ENCODE data around the gene TEX11. TPM values are rescaled to one million over a fixed set of nuclear protein-coding genes. Genes with fewer than 3 reads are reported as not detected.
"Not testable (repeated sequence)": the region's sequence is repeated elsewhere in the genome, so short reads cannot be mapped to it uniquely, and the experiment has no call there.

The TEX11 gene
- total RNA-seq, 1 donor from 2014 or later: not detected

DNA sequence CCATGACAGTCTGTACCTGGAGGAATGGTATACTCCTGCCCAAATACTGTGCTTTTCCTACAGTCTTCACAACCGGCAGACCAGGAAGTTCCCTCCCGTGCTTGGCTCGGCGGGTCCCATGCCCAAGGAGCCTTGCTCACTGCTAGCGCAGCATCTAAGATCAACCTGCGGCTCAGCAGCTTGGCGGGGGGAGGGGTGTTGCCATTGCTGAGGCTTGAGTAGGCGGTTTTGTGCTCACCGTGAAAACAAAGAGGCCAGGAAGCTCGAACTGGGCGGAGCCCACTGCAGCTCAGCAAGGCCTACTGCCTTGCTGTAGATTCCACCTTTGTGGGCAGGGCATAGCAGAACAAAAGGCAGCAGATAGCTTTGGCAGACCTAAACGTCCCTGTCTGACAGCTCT lies 152.7 kb downstream of the TEX11 start:
- no peak for DNase-seq (ENCODE audit: low read depth)
- no peak for FAIRE-seq
- no peaks in the 10 kb centered on the region for H3K36me3 Mint-ChIP-seq (ENCODE audit: low read depth, unreplicated experiment)
- H3K27me3 Mint-ChIP-seq (ENCODE audit: low read depth, unreplicated experiment): peaks cover 3% of the 10 kb centered on the region
- H3K4me1 Mint-ChIP-seq (ENCODE audit: low read depth, unreplicated experiment): no peaks in the 10 kb centered on the region
- no peaks in the 10 kb centered on the region for H3K36me3 ChIP-seq (ENCODE audit: insufficient read depth, low read length)
- H3K9me3 Mint-ChIP-seq (ENCODE audit: unreplicated experiment): peaks cover 5% of the 10 kb centered on the region
- H3K4me3 ChIP-seq (ENCODE audit: insufficient read depth, low read depth, low read length): no peak overlapping the region
- no peaks in the 10 kb centered on the region for H3K4me1 ChIP-seq (ENCODE audit: insufficient read depth, low read length)
- no peak overlapping the region for H2AFZ ChIP-seq (ENCODE audit: low read depth, low read length)
- H3K79me2 ChIP-seq (ENCODE audit: insufficient read depth, low read length): no peaks in the 10 kb centered on the region
- H3K27me3 ChIP-seq (ENCODE audit: insufficient read depth, low read length): no peaks in the 10 kb centered on the region
- no peak overlapping the region for H3K27ac Mint-ChIP-seq (ENCODE audit: unreplicated experiment)
- H3K4me2 ChIP-seq (ENCODE audit: low read length): no peak overlapping the region
- no peaks in the 10 kb centered on the region for H4K20me1 ChIP-seq (ENCODE audit: insufficient read depth, low read length)
- TF ChIP-seq EZH2 (IDR thresholded peaks at IDR 0.05; ENCODE audit: insufficient read depth, low read length): no peak
- TF ChIP-seq, protein P1, sequence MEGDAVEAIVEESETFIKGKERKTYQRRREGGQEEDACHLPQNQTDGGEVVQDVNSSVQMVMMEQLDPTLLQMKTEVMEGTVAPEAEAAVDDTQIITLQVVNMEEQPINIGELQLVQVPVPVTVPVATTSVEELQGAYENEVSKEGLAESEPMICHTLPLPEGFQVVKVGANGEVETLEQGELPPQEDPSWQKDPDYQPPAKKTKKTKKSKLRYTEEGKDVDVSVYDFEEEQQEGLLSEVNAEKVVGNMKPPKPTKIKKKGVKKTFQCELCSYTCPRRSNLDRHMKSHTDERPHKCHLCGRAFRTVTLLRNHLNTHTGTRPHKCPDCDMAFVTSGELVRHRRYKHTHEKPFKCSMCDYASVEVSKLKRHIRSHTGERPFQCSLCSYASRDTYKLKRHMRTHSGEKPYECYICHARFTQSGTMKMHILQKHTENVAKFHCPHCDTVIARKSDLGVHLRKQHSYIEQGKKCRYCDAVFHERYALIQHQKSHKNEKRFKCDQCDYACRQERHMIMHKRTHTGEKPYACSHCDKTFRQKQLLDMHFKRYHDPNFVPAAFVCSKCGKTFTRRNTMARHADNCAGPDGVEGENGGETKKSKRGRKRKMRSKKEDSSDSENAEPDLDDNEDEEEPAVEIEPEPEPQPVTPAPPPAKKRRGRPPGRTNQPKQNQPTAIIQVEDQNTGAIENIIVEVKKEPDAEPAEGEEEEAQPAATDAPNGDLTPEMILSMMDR (IDR thresholded peaks at IDR 0.05; ENCODE audit: insufficient read depth, low read depth, low read length): no peak
- no peak overlapping the region for H3K27ac ChIP-seq (ENCODE audit: low read depth, low read length)
- no peaks in the 10 kb centered on the region for H3K9me3 ChIP-seq (ENCODE audit: insufficient read depth, low read depth, low read length)
- H3K9ac ChIP-seq (ENCODE audit: low read length): no peak overlapping the region
- no peak overlapping the region for H3K4me3 Mint-ChIP-seq (ENCODE audit: unreplicated experiment)

DNA sequence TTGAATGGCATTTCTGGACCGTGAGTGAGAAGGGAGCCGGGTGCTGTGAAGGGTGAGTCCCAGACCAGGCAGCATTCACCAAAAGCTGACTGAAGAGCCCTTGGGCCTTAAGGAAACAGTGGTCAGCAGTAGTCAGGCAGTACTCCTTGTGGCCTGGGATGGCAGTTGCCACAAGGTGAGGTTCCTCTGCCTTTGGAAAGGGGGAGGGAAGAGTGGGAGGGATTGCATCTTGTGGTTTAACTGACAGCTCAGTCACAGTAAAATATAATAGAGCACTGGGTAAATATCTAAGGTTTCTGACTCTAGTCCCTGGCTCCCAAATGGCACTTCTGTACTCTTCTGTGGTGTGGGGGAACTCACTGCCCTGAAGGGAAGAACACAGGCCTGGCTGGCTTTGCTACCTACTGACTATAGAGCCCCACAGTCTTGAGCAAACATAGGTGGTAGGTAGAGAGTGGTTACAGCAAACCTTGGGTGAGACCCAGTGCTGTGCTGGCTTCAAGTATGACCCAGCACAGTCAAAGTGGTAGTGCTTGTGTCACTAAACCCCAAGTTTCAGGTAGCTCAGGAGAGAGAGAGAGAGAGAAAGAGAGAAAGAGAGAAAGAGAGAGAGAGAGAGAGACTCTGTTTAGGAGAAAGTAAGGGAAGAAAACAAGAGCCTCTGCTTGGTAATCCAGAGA lies 154.2 kb downstream of the TEX11 start:
- H3K9me3 ChIP-seq (ENCODE audit: insufficient read depth, low read depth, low read length): no peaks in the 10 kb centered on the region
- no peak for TF ChIP-seq EZH2 (IDR thresholded peaks at IDR 0.05; ENCODE audit: insufficient read depth, low read length)
- TF ChIP-seq, protein P1 (IDR thresholded peaks at IDR 0.05; ENCODE audit: insufficient read depth, low read depth, low read length): no peak
- no peak overlapping the region for H3K9ac ChIP-seq (ENCODE audit: low read length)
- no peak overlapping the region for H3K4me3 Mint-ChIP-seq (ENCODE audit: unreplicated experiment)
- peaks cover 3% of the 10 kb centered on the region for H3K27me3 Mint-ChIP-seq (ENCODE audit: low read depth, unreplicated experiment)
- no peak overlapping the region for H2AFZ ChIP-seq (ENCODE audit: low read depth, low read length)
- FAIRE-seq: no peak
- no peaks in the 10 kb centered on the region for H3K79me2 ChIP-seq (ENCODE audit: insufficient read depth, low read length)
- H3K27ac ChIP-seq (ENCODE audit: low read depth, low read length): no peak overlapping the region
- no peak overlapping the region for H3K27ac Mint-ChIP-seq (ENCODE audit: unreplicated experiment)
- no peak overlapping the region for H3K4me2 ChIP-seq (ENCODE audit: low read length)
- peaks cover 5% of the 10 kb centered on the region for H3K9me3 Mint-ChIP-seq (ENCODE audit: unreplicated experiment)
- no peaks in the 10 kb centered on the region for H3K4me1 Mint-ChIP-seq (ENCODE audit: low read depth, unreplicated experiment)
- no peaks in the 10 kb centered on the region for H3K27me3 ChIP-seq (ENCODE audit: insufficient read depth, low read length)
- H3K36me3 Mint-ChIP-seq (ENCODE audit: low read depth, unreplicated experiment): no peaks in the 10 kb centered on the region
- DNase-seq (ENCODE audit: low read depth): no peak
- H3K4me3 ChIP-seq (ENCODE audit: insufficient read depth, low read depth, low read length): no peak overlapping the region
- H4K20me1 ChIP-seq (ENCODE audit: insufficient read depth, low read length): no peaks in the 10 kb centered on the region
- H3K4me1 ChIP-seq (ENCODE audit: insufficient read depth, low read length): no peaks in the 10 kb centered on the region
- no peaks in the 10 kb centered on the region for H3K36me3 ChIP-seq (ENCODE audit: insufficient read depth, low read length)

DNA sequence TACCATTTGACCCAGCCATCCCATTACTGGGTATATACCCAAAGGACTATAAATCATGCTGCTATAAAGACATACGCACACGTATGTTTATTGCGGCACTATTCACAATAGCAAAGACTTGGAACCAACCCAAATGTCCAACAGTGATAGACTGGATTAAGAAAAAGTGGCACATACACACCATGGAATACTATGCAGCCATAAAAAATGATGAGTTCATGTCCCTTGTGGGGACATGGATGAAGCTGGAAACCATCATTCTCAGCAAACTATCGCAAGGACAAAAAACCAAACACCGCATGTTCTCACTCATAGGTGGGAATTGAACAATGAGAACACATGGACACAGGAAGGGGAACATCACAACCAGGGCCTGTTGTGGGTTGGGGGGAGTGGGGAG lies 174.7 kb downstream of the TEX11 start:
- H3K9ac ChIP-seq (ENCODE audit: low read length); H3K27me3 ChIP-seq (ENCODE audit: insufficient read depth, low read length); H3K4me1 ChIP-seq (ENCODE audit: insufficient read depth, low read length); H3K9me3 Mint-ChIP-seq (ENCODE audit: unreplicated experiment); H2AFZ ChIP-seq (ENCODE audit: low read depth, low read length); H3K27ac Mint-ChIP-seq (ENCODE audit: unreplicated experiment); H3K27me3 Mint-ChIP-seq (ENCODE audit: low read depth, unreplicated experiment); DNase-seq (ENCODE audit: low read depth); H3K27ac ChIP-seq (ENCODE audit: low read depth, low read length); FAIRE-seq; H3K4me1 Mint-ChIP-seq (ENCODE audit: low read depth, unreplicated experiment); H3K79me2 ChIP-seq (ENCODE audit: insufficient read depth, low read length); H3K36me3 Mint-ChIP-seq (ENCODE audit: low read depth, unreplicated experiment); H3K36me3 ChIP-seq (ENCODE audit: insufficient read depth, low read length); H3K4me3 Mint-ChIP-seq (ENCODE audit: unreplicated experiment); H3K4me2 ChIP-seq (ENCODE audit: low read length); H4K20me1 ChIP-seq (ENCODE audit: insufficient read depth, low read length); H3K4me3 ChIP-seq (ENCODE audit: insufficient read depth, low read depth, low read length); H3K9me3 ChIP-seq (ENCODE audit: insufficient read depth, low read depth, low read length): not testable (repeated sequence)

DNA sequence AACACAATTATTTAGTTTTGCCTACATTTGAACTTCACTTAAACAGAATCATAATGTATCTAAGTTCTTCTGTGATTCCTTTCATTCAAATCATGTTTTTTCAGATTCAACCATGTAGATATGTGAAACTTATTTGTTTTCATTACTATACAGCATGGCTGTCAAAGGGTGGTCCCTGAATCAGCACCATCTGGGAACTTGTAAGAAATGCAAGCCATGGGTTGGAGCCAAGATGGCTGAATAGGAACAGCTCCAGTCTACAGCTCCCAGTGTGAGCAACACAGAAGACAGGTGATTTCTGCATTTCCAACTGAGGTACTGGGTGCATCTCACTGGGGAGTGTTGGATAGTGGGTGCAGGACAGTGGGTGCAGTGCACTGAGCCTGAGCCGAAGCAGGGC lies 180.6 kb downstream of the TEX11 start:
- not testable (repeated sequence) for H3K27me3 ChIP-seq (ENCODE audit: insufficient read depth, low read length); H3K36me3 ChIP-seq (ENCODE audit: insufficient read depth, low read length); H3K27ac ChIP-seq (ENCODE audit: low read depth, low read length); H3K4me3 Mint-ChIP-seq (ENCODE audit: unreplicated experiment); DNase-seq (ENCODE audit: low read depth); H3K4me1 Mint-ChIP-seq (ENCODE audit: low read depth, unreplicated experiment); H3K4me3 ChIP-seq (ENCODE audit: insufficient read depth, low read depth, low read length); H3K79me2 ChIP-seq (ENCODE audit: insufficient read depth, low read length); H3K4me1 ChIP-seq (ENCODE audit: insufficient read depth, low read length); FAIRE-seq; H4K20me1 ChIP-seq (ENCODE audit: insufficient read depth, low read length); H3K9me3 Mint-ChIP-seq (ENCODE audit: unreplicated experiment); H3K27me3 Mint-ChIP-seq (ENCODE audit: low read depth, unreplicated experiment); H3K9me3 ChIP-seq (ENCODE audit: insufficient read depth, low read depth, low read length); H3K36me3 Mint-ChIP-seq (ENCODE audit: low read depth, unreplicated experiment); H2AFZ ChIP-seq (ENCODE audit: low read depth, low read length); H3K4me2 ChIP-seq (ENCODE audit: low read length); H3K9ac ChIP-seq (ENCODE audit: low read length)
- H3K27ac Mint-ChIP-seq (ENCODE audit: unreplicated experiment): peak overlapping the region; percentile 53

Measured in astrocyte (in vitro differentiated cells and primary cell).